RCC 7860 (cell line): ENCODE measurements around the gene ATF6.

ENCODE experiments used
- DNase-seq: peaks from one replicate; pipeline ENCODE4 v3.0.0-alpha.2; 2015; ENCODE audit warnings: low spot score
- FAIRE-seq: peaks from 2 replicates; lab custom pipeline; 2012; peaks lifted over from hg19 to GRCh38; lab: Jason Lieb, UNC

ATF6 gene

GRCh38 chr1:161879261-161879660, 113.1 kb downstream of the ATF6 start:
- no peak for DNase-seq
- no peak for FAIRE-seq

DNA sequence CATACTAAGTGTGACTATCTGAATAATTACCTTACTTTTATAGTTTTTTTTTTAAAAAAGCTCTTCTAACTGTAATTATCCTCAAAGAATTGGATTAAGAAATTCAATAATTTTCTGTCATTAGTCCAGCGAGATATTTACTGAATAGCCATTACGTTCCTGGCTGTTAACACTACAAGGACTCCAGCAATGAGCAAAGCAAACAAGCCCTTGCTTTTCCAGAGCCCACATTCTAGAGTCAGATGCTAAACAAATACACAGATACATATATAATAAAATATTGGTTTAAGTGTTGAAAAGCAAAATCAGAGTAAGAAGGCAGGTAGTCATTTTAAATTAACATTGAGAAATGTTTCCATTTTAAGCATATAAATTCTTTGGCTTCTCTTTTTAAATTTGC, 118.4 kb downstream of the ATF6 start:
- FAIRE-seq (no peak), DNase-seq (no peak)

DNA sequence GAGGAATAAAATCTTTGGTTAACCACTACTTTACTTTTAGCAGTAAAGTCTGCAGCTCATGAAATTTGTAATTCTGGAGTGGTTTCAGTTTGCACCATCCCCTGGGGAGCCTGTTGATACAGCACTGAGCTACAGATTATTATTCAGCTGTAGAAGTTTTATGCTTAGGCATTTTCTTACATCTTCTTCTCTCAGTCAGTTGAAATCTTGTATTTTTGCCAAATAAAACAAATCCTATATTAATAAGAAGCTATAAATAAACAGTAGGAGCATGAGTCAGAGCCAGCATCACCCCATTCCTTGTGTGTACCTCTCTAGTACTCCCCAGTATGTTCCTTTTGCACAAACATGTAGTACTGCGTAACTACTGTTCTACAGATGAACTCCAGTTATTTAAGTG, 118.9 kb downstream of the ATF6 start:
- peak; percentile 37 for DNase-seq
- FAIRE-seq, result no peak

DNA sequence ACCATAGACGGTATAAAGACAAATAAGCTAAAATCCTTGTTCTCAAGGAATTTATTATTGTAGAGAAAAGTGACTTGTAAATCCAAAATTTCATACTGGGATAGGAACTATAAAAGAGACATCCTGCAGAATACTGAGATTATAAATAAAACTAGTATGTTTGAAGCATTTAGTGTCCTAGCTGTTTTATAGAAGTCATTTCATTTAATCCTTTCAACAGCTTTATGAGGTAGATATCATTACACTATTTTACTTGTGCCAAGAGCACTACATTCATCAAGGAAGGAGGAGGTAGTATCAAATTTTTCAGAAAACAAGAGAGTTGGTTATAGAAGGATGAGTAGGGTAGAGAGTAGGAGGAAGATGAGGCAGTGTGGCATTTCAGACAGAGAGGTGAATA, 119.6 kb downstream of the ATF6 start:
- FAIRE-seq (no peak), DNase-seq (no peak)

- DNase-seq (no peak), FAIRE-seq (no peak)
Observed at GRCh38 chr1:161886589-161886988, 120.5 kb downstream of the ATF6 start.

DNA sequence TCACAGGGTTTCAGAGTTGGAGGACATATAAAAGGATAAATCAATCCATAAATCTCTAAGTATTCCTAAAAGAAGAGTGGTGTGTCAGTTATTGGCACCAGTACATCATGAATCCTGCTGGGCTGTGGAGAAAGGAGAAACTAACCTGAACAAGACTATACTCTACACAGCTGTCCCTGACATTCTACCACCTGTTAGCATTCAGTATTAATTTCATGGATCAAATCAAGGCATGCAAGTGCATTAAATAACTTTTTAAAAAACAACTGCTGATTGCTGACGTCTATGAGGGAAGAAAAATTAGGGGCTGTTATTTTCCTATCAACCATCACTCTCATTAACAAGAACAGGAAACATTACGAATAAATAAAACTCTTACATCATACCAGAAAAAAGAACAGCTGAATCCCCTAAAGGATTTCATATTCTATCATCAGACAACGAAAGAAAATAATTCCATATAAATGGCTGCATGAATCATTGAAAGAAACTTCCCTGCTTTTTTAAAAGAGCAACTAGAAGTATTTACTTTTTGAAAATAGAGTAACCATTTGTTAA, 121.7 kb downstream of the ATF6 start:
- DNase-seq (no peak), FAIRE-seq (no peak)

GRCh38 chr1:161890574-161890973, 124.5 kb downstream of the ATF6 start:
- DNase-seq (no peak), FAIRE-seq (no peak)

GRCh38 chr1:161899091-161899490, 133.0 kb downstream of the ATF6 start:
- DNase-seq, result no peak
- no peak for FAIRE-seq

DNA sequence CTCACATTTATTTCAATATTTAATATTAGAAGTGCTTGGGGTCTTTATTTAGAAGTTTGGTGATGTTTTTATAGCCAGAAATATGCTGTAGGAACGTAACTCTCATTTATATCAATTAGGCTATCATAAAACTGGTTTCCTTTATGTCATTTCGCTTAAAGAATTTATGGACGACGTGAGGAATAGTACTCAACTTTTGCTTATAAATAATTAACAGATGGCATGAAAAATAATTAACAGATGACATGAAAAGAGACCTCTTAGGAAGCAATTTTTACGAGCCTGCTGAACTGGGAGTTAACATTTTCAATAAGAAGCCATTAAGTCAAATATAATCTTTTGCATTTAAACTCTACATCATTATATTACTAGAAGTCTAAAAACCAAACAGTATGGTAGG, 134.0 kb downstream of the ATF6 start:
- FAIRE-seq, result no peak
- DNase-seq, result no peak

DNA sequence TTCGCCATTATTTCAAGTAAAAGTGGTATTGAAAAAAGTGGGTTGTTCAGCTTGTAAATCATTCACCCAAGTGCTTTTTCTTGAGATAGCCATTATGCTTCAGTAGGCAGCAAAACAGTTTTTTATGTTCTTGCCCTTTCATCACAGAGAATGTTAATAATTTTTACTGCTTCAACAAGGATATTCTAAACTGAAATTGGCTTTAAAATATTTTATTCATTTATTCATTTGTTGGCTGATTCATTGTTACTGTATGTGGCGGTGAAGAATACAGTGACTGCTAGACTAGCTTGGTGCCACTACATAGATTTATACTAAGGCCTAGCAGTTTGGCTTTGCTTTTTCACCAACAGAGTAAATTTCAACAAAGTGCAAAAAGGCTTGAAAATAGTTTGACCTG, 136.1 kb downstream of the ATF6 start:
- DNase-seq, result no peak
- peak; percentile 74 for FAIRE-seq

- DNase-seq (no peak), FAIRE-seq (no peak)
Observed at GRCh38 chr1:161905269-161905884, 139.3 kb downstream of the ATF6 start.

- FAIRE-seq (no peak), DNase-seq (no peak)
Observed at GRCh38 chr1:161907265-161907664, 141.1 kb downstream of the ATF6 start.

- FAIRE-seq (no peak), DNase-seq (no peak)
Observed at GRCh38 chr1:161908264-161908663, 142.1 kb downstream of the ATF6 start.

DNA sequence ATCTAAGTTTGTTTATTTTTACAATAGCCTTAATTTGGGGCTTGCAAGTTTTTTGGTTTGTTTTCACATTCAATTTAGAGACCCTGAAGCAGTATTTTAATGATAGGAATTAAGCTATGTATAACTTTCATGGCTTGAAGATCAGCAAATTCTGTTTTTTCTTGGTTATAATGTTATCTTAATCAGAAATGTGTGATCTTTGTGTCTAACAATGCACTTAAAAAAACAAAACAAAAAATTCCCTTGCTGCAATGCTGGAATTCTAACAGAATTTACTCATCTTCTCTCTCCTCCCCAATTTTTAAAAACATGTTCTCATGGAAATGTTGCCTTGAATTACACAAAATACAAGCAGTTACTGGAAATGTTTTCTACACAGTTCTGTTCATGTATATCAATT, 144.5 kb downstream of the ATF6 start:
- no peak for DNase-seq
- FAIRE-seq, result no peak

DNA sequence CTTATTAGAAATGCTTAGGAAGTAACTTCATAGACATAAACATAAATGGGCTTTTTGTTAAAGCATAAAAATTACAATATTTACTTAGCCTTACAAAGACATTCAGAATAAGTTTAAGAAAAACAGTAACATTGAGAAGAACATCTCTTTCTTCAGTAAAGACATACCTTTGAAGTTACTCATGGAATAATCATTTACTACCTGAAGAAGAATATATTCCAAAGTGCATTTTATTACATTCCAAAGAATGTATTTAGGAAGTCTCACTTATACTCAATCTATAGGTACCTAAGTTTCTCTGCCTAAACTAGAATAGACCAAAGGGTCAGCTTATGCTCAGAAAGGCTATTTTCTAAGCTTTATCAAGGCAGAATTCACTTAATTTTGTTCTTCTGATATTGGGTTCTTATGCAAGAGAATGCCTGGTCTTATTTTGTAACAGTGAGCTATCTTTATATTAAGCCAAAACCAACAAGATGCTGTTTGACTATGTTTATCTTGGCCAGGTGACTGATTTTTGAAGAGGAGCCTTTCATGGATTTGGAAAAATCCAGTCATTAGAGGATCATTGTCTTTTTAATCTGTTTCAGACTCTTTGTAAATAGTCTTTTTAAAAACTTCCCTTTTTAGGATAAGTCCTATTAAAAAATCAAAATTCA, 147.5 kb downstream of the ATF6 start:
- DNase-seq (peak; percentile 58), FAIRE-seq (peak; percentile 85)

DNA sequence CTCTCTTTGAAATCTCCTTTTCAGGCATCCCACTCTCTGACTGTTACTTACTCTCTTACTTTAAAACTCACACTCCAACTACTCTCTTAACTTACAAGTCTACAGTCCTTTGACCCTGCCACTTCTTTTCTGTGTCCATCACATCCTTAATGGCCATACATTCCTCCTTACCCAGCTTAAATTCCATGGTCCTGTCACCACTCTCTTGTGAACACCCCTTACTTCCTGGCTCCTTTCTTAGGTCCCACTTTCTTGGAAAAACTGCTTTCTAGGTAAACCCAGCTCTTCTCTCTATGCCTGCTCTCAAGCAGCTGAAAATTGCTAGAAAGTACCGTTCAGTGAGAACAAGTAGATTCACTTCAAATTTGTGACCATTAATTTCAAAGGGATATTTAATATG, 148.5 kb downstream of the ATF6 start:
- FAIRE-seq (no peak), DNase-seq (no peak)

DNA sequence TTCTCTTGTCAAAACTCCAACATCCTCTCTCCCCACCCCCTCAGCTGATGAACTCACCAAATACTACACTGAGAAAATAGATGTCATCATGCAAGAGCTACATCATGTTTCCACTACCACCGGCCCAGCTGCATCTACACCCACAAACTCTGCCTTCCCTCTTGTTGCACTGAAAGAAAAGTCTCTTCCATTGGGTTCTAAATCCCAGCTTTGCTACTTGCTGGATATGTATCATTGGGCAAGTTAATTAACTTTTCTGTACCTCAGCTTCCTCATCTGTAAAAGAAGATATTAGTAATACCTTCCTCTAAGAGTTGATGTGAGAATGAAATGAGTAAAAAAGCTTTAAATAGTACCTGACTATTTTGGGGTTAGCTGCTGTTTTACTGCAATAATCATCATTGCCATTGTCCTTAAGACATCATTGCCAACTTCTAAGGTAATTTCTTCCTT, 149.0 kb downstream of the ATF6 start:
- DNase-seq (no peak), FAIRE-seq (no peak)

GRCh38 chr1:161915978-161916377, 149.9 kb downstream of the ATF6 start:
- FAIRE-seq (no peak), DNase-seq (no peak)

GRCh38 chr1:161919229-161919628, 153.1 kb downstream of the ATF6 start:
- peak; percentile 32 for FAIRE-seq
- no peak for DNase-seq

DNA sequence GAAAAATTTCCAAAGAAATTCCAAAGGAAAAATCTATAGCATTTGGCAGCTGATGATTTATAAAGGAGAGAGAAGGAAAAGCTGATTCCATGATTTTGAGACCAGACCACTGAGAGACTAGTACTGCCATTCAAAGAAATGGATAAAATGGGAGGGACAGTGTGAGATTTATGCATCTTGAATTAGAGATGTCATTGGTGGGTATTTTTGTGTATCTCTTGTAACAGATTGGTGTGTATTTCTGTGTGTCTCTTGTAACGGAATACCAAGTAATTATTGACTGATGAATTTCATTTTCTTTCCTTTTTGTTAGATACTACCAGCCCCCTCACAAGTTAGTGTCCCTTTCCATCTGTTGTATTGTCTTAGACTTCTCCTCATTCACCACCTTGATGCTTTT, 155.4 kb downstream of the ATF6 start:
- DNase-seq, result no peak
- FAIRE-seq, result no peak

GRCh38 chr1:161921990-161922389, 155.9 kb downstream of the ATF6 start:
- FAIRE-seq, result no peak
- no peak for DNase-seq

DNA sequence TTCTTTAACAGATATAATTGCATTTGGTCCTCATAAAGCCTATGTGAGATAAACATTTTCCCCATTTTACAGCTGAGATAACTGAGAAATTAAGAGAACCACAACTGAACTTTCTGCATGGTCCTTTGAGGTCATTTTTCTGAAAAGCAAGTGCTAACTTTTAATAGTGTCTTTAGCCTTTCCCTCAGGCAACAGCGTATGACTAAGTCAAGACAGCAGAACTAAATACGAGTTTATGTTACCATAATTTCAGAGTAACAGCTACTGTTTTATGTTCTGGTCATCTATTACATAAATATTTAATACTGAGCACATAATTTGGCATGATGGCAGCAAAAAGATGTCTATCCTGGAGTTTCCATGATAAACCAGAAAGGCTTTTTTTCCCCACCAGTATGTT, 161.9 kb downstream of the ATF6 start:
- no peak for DNase-seq
- FAIRE-seq, result no peak

DNA sequence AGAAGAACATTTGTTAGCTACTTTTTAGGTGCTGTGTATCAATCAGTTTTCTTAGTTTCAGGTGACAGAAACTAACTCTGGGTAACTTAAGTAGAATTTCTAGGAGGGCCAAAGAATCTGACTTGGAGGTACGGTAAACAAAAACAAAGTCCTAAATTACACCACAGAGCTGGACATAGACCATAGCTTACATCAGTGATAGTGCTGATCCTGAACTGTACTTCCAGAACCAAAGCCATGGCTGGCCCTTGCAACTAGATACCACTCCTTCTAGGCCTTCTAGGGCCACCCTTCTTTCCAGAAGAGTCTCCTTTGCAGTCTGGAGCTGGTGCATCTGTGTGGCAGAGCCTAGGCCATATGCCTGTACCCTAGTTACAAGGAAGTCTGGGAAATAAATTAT, 163.0 kb downstream of the ATF6 start:
- no peak for FAIRE-seq
- no peak for DNase-seq
